Mesendoderm (in vitro differentiated cells): Measurements from ENCODE around the gene PLCB1.

Experiments used
- DNase-seq: peaks from one replicate; pipeline ENCODE4 v3.0.0; 2013
- H2AK5ac ChIP-seq: 2 replicates; pipeline ENCODE4 v1.6.1; 2013; ENCODE audit warnings: low read length, inconsistent platforms
- H2BK120ac ChIP-seq: 2 replicates; pipeline ENCODE4 v1.6.1; 2013; ENCODE audit warnings: low read depth, mild to moderate bottlenecking, low read length, moderate library complexity, mixed read lengths
- H2BK15ac ChIP-seq: replicated peaks from 2 replicates; pipeline ENCODE4 v1.6.1; 2013; ENCODE audit warnings: low read depth, mild to moderate bottlenecking, moderate library complexity
- H2BK5ac ChIP-seq: 2 replicates; pipeline ENCODE4 v1.6.1; 2013; ENCODE audit warnings: low read length, inconsistent platforms
- H3K18ac ChIP-seq: 2 replicates; pipeline ENCODE4 v1.6.1; 2013; ENCODE audit warnings: mild to moderate bottlenecking, low read length, mixed read lengths
- H3K23ac ChIP-seq: one replicate; pipeline ENCODE4 v1.6.1; 2013; ENCODE audit warnings: low read length
- H3K27ac ChIP-seq: 2 replicates; pipeline ENCODE4 v1.5.1; 2013; ENCODE audit warnings: low read depth, mild to moderate bottlenecking, inconsistent platforms, low read length, moderate library complexity
- H3K27me3 ChIP-seq: 2 replicates; pipeline ENCODE4 v1.6.1; 2013; ENCODE audit warnings: low read length, control low read depth, mild to moderate bottlenecking, inconsistent platforms; ENCODE audit not compliant: insufficient read depth, poor library complexity
- H3K36me3 ChIP-seq: 2 replicates; pipeline ENCODE4 v1.6.1; 2013; ENCODE audit warnings: low read length, inconsistent platforms; ENCODE audit not compliant: control insufficient read depth, insufficient read depth
- H3K4ac ChIP-seq: one replicate; pipeline ENCODE4 v1.6.1; 2013; ENCODE audit warnings: low read depth, mild to moderate bottlenecking, low read length, moderate library complexity
- H3K4me1 ChIP-seq: 2 replicates; pipeline ENCODE4 v1.6.1; 2013; ENCODE audit warnings: low read depth, low read length, inconsistent platforms; ENCODE audit not compliant: control insufficient read depth
- H3K4me2 ChIP-seq: 2 replicates; pipeline ENCODE4 v1.6.1; 2013; ENCODE audit warnings: low read length
- H3K4me3 ChIP-seq: 2 replicates; pipeline ENCODE4 v1.5.1; 2013; ENCODE audit warnings: mild to moderate bottlenecking, low read length
- H3K56ac ChIP-seq: one replicate; pipeline ENCODE4 v1.6.1; 2013; ENCODE audit warnings: low read length
- H3K79me1 ChIP-seq: 2 replicates; pipeline ENCODE4 v1.6.1; 2013; ENCODE audit warnings: low read length, inconsistent platforms
- H3K79me2 ChIP-seq: 2 replicates; pipeline ENCODE4 v1.6.1; 2013; ENCODE audit warnings: mild to moderate bottlenecking, low read length; ENCODE audit not compliant: control insufficient read depth, insufficient read depth
- H3K9ac ChIP-seq: 2 replicates; pipeline ENCODE4 v1.6.1; 2013; ENCODE audit warnings: low read length, inconsistent platforms
- H4K5ac ChIP-seq: one replicate; pipeline ENCODE4 v1.6.1; 2013; ENCODE audit warnings: low read length
- H4K8ac ChIP-seq: one replicate; pipeline ENCODE4 v1.6.1; 2013; ENCODE audit warnings: low read depth, mild to moderate bottlenecking, control low read depth, low read length, moderate library complexity
- WGBS: extraction: QIAGEN DNeasy Blood & Tissue Kit; methylation state at CpG from one replicate; pipeline ENCODE4 v1.1.7; 2013; ENCODE audit warnings: low lambda C conversion rate, missing lambda C conversion rate; ENCODE audit not compliant: insufficient coverage; ENCODE audit errors: extremely low coverage; 5-methylcytosine and 5-hydroxymethylcytosine counted together

Gene PLCB1

GRCh38 chr20:8216375-8217200 lies 84.5 kb downstream of the PLCB1 start:
- H3K79me2 ChIP-seq, result no peaks in the 10 kb centered on the region
- no peak overlapping the region for H4K8ac ChIP-seq
- H3K18ac ChIP-seq, result no peak overlapping the region
- H3K4me1 ChIP-seq, result peaks cover 4% of the 10 kb centered on the region
- no peaks in the 10 kb centered on the region for H3K27me3 ChIP-seq
- 100% methylated on average over 1 of the region's 5 CpGs for WGBS
- no peak overlapping the region for H3K4me2 ChIP-seq
- H2AK5ac ChIP-seq, result no peak overlapping the region
- H3K9ac ChIP-seq, result no peak overlapping the region
- H3K4me3 ChIP-seq, result no peak overlapping the region
- H3K36me3 ChIP-seq, result no peaks in the 10 kb centered on the region
- H4K5ac ChIP-seq, result no peak overlapping the region
- H3K23ac ChIP-seq, result no peak overlapping the region
- H2BK5ac ChIP-seq, result no peak overlapping the region
- no peak for DNase-seq
- no peaks in the 10 kb centered on the region for H3K79me1 ChIP-seq
- H2BK120ac ChIP-seq, result no peak overlapping the region
- H3K27ac ChIP-seq, result no peak overlapping the region
- no peak overlapping the region for H3K4ac ChIP-seq
- no peak overlapping the region for H2BK15ac ChIP-seq
- no peak overlapping the region for H3K56ac ChIP-seq

- H4K5ac ChIP-seq, result no peak overlapping the region
- H2BK120ac ChIP-seq, result no peak overlapping the region
- H3K4me2 ChIP-seq, result no peak overlapping the region
- no peaks in the 10 kb centered on the region for H3K27me3 ChIP-seq
- DNase-seq, result no peak
- H3K56ac ChIP-seq, result no peak overlapping the region
- no peaks in the 10 kb centered on the region for H3K79me1 ChIP-seq
- H3K4me3 ChIP-seq, result no peak overlapping the region
- H3K9ac ChIP-seq, result no peak overlapping the region
- no peak overlapping the region for H2AK5ac ChIP-seq
- no peak overlapping the region for H2BK5ac ChIP-seq
- H3K79me2 ChIP-seq, result no peaks in the 10 kb centered on the region
- H3K23ac ChIP-seq, result no peak overlapping the region
- no peak overlapping the region for H3K27ac ChIP-seq
- no peak overlapping the region for H4K8ac ChIP-seq
- H3K18ac ChIP-seq, result no peak overlapping the region
- no peak overlapping the region for H3K4ac ChIP-seq
- H3K36me3 ChIP-seq, result no peaks in the 10 kb centered on the region
- H3K4me1 ChIP-seq, result no peaks in the 10 kb centered on the region
- no peak overlapping the region for H2BK15ac ChIP-seq
Measured at GRCh38 chr20:8218861-8219260, 86.8 kb downstream of the PLCB1 start.

- H2BK120ac ChIP-seq, result no peak overlapping the region
- H4K5ac ChIP-seq, result no peak overlapping the region
- H3K4me3 ChIP-seq, result no peak overlapping the region
- no peak overlapping the region for H3K27ac ChIP-seq
- H3K79me1 ChIP-seq, result no peaks in the 10 kb centered on the region
- H2AK5ac ChIP-seq, result no peak overlapping the region
- no peaks in the 10 kb centered on the region for H3K36me3 ChIP-seq
- no peak overlapping the region for H3K18ac ChIP-seq
- H3K4me2 ChIP-seq, result no peak overlapping the region
- H3K56ac ChIP-seq, result no peak overlapping the region
- H3K9ac ChIP-seq, result no peak overlapping the region
- no peak overlapping the region for H2BK5ac ChIP-seq
- no CpG with 5 or more reads among the region's 3 CpGs for WGBS
- H4K8ac ChIP-seq, result no peak overlapping the region
- H2BK15ac ChIP-seq, result no peak overlapping the region
- H3K79me2 ChIP-seq, result no peaks in the 10 kb centered on the region
- no peak for DNase-seq
- H3K4ac ChIP-seq, result no peak overlapping the region
- no peaks in the 10 kb centered on the region for H3K27me3 ChIP-seq
- H3K4me1 ChIP-seq, result no peaks in the 10 kb centered on the region
- no peak overlapping the region for H3K23ac ChIP-seq
Measured at GRCh38 chr20:8219403-8219802, 87.3 kb downstream of the PLCB1 start.

GRCh38 chr20:8220716-8221115 lies 88.7 kb downstream of the PLCB1 start:
- no peaks in the 10 kb centered on the region for H3K4me1 ChIP-seq
- H3K4ac ChIP-seq, result no peak overlapping the region
- H2BK5ac ChIP-seq, result no peak overlapping the region
- no CpG with 5 or more reads among the region's 1 CpG for WGBS
- H2BK120ac ChIP-seq, result no peak overlapping the region
- H3K4me2 ChIP-seq, result no peak overlapping the region
- no peak overlapping the region for H3K56ac ChIP-seq
- no peaks in the 10 kb centered on the region for H3K79me2 ChIP-seq
- DNase-seq, result no peak
- no peaks in the 10 kb centered on the region for H3K79me1 ChIP-seq
- H3K23ac ChIP-seq, result no peak overlapping the region
- no peak overlapping the region for H3K18ac ChIP-seq
- no peak overlapping the region for H3K27ac ChIP-seq
- no peaks in the 10 kb centered on the region for H3K36me3 ChIP-seq
- H2BK15ac ChIP-seq, result no peak overlapping the region
- H2AK5ac ChIP-seq, result no peak overlapping the region
- H4K8ac ChIP-seq, result no peak overlapping the region
- H3K9ac ChIP-seq, result no peak overlapping the region
- no peak overlapping the region for H3K4me3 ChIP-seq
- no peaks in the 10 kb centered on the region for H3K27me3 ChIP-seq
- no peak overlapping the region for H4K5ac ChIP-seq

- no peak overlapping the region for H3K27ac ChIP-seq
- no peak for DNase-seq
- H3K79me1 ChIP-seq, result no peaks in the 10 kb centered on the region
- H3K4ac ChIP-seq, result no peak overlapping the region
- no peaks in the 10 kb centered on the region for H3K79me2 ChIP-seq
- WGBS, result no CpG with 5 or more reads among the region's 3 CpGs
- H2BK15ac ChIP-seq, result no peak overlapping the region
- no peaks in the 10 kb centered on the region for H3K36me3 ChIP-seq
- no peak overlapping the region for H4K8ac ChIP-seq
- no peaks in the 10 kb centered on the region for H3K4me1 ChIP-seq
- H3K9ac ChIP-seq, result no peak overlapping the region
- no peak overlapping the region for H3K4me3 ChIP-seq
- H4K5ac ChIP-seq, result no peak overlapping the region
- H2BK5ac ChIP-seq, result no peak overlapping the region
- H3K56ac ChIP-seq, result no peak overlapping the region
- no peak overlapping the region for H2AK5ac ChIP-seq
- H3K23ac ChIP-seq, result no peak overlapping the region
- no peaks in the 10 kb centered on the region for H3K27me3 ChIP-seq
- H3K4me2 ChIP-seq, result no peak overlapping the region
- no peak overlapping the region for H2BK120ac ChIP-seq
- H3K18ac ChIP-seq, result no peak overlapping the region
Measured at GRCh38 chr20:8221887-8222419, 89.9 kb downstream of the PLCB1 start.
